Osteocyte (in vitro differentiated cells): ENCODE results near the gene HSD3B1. TPM values are rescaled to one million over a fixed set of nuclear protein-coding genes. Genes with fewer than 3 reads are reported as not detected.
"Not testable (repeated sequence)": the region's sequence is repeated elsewhere in the genome, so short reads cannot be mapped to it uniquely, and the experiment has no call there.

Source experiments
- DNase-seq: peaks from one replicate; pipeline ENCODE4 v3.0.0; 2021; ENCODE audit warnings: mixed read lengths; ENCODE audit not compliant: unreplicated experiment; ENCODE audit errors: extremely low spot score
- H3K27ac Mint-ChIP-seq: one replicate; pipeline ENCODE4 v1.8.0; 2021; ENCODE audit warnings: mild to moderate bottlenecking, mixed read lengths; ENCODE audit not compliant: unreplicated experiment
- H3K27me3 Mint-ChIP-seq: one replicate; pipeline ENCODE4 v1.8.0; 2021; ENCODE audit warnings: mixed read lengths; ENCODE audit not compliant: unreplicated experiment
- H3K36me3 Mint-ChIP-seq: one replicate; pipeline ENCODE4 v1.8.0; 2021; ENCODE audit warnings: mixed read lengths; ENCODE audit not compliant: unreplicated experiment
- H3K4me1 Mint-ChIP-seq: one replicate; pipeline ENCODE4 v1.8.0; 2021; ENCODE audit warnings: mixed read lengths; ENCODE audit not compliant: unreplicated experiment
- H3K4me3 Mint-ChIP-seq: one replicate; pipeline ENCODE4 v1.8.0; 2021; ENCODE audit warnings: mild to moderate bottlenecking, moderate library complexity, mixed read lengths; ENCODE audit not compliant: unreplicated experiment
- H3K9me3 Mint-ChIP-seq: one replicate; pipeline ENCODE4 v1.8.0; 2021; ENCODE audit warnings: mixed read lengths; ENCODE audit not compliant: unreplicated experiment
- CTCF ChIP-seq: fragments of 200-600 bp; sonication (generic); IDR thresholded peaks from 2 replicates; pipeline ENCODE4 v1.5.0; 2021; ENCODE audit warnings: antibody characterized with exemption, mild to moderate bottlenecking, moderate library complexity
- total RNA-seq: library from RNA; stranded (reverse); gene quantifications from 2 replicates; pipeline ENCODE4 v1.2.1, GENCODE V29; 2021

HSD3B1 gene
- total RNA-seq, 1 donor from 2014 or later, result not detected

- no peak for TF ChIP-seq CTCF
- Mint-ChIP-seq H3K27ac (no peak overlapping the region), H3K4me3 (no peak overlapping the region), H3K9me3 (no peaks in the 10 kb centered on the region), H3K36me3 (peaks cover 2% of the 10 kb centered on the region), H3K4me1 (peaks cover 3% of the 10 kb centered on the region), H3K27me3 (peaks cover 5% of the 10 kb centered on the region)
- DNase-seq, result no peak
Observed at GRCh38 chr1:119556423-119556822, 49.4 kb downstream of the HSD3B1 start.

GRCh38 chr1:119560402-119560801 lies 53.4 kb downstream of the HSD3B1 start:
- H3K4me3 Mint-ChIP-seq, H3K36me3 Mint-ChIP-seq, H3K9me3 Mint-ChIP-seq, H3K27ac Mint-ChIP-seq, DNase-seq: not testable (repeated sequence)
- Mint-ChIP-seq H3K4me1 (peaks cover 20% of the 10 kb centered on the region), H3K27me3 (peaks cover 33% of the 10 kb centered on the region)

- H3K36me3 Mint-ChIP-seq, result peaks cover 1% of the 10 kb centered on the region
- H3K4me3 Mint-ChIP-seq, result no peak overlapping the region
- no peak for TF ChIP-seq CTCF
- H3K9me3 Mint-ChIP-seq, result no peaks in the 10 kb centered on the region
- H3K4me1 Mint-ChIP-seq, result peaks cover 29% of the 10 kb centered on the region
- peaks cover 68% of the 10 kb centered on the region for H3K27me3 Mint-ChIP-seq
- no peak for DNase-seq
- H3K27ac Mint-ChIP-seq, result no peak overlapping the region
Observed at GRCh38 chr1:119564548-119564947, 57.5 kb downstream of the HSD3B1 start.

Other genes with a start within 250 kb of the HSD3B1 start
- gene HAO2, start 138.4 kb upstream of the HSD3B1 start, total RNA-seq, result not detected in 2 replicates
- not detected in 2 replicates for gene HSD3B2, start 92.1 kb upstream of the HSD3B1 start, total RNA-seq
- 8.0 and 8.3 TPM in 2 replicates for gene ZNF697, start 141.1 kb downstream of the HSD3B1 start, total RNA-seq
- 271 and 282 TPM in 2 replicates for gene PHGDH, start 204.7 kb downstream of the HSD3B1 start, total RNA-seq